GM19372 (cell line): ENCODE results near the gene ROBO2.

Experiments
- ATAC-seq: cut with Tn5 transposase; IDR thresholded peaks from one replicate; pipeline ENCODE4 v1.9.1; 2021; ENCODE audit warnings: mild to moderate bottlenecking, low read depth, moderate library complexity; ENCODE audit not compliant: unreplicated experiment

ROBO2 gene

DNA sequence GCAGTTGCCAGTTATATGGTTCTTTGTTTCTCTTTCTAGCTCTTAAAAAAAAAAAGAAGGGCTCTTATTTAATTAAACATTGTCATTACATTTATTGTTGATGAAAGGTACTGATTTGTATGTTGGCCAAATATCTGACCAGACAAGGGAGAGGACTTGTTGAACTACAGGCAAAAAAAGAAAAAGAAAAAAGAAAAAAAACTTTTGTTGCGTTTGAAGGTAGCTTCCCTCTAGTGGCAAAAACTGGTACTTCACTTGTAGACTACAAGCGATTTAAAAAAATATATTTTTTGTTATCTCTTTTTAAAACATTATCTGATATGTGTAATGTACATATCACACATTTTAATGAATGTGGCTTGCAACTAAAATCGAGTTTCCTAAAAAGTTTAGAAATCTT is 280.6 kb downstream of the ROBO2 start:
- no peak for ATAC-seq

GRCh38 chr3:77321646-77322045 is 281.7 kb downstream of the ROBO2 start:
- ATAC-seq, result no peak

GRCh38 chr3:77323626-77324025 is 283.7 kb downstream of the ROBO2 start:
- ATAC-seq, result no peak

DNA sequence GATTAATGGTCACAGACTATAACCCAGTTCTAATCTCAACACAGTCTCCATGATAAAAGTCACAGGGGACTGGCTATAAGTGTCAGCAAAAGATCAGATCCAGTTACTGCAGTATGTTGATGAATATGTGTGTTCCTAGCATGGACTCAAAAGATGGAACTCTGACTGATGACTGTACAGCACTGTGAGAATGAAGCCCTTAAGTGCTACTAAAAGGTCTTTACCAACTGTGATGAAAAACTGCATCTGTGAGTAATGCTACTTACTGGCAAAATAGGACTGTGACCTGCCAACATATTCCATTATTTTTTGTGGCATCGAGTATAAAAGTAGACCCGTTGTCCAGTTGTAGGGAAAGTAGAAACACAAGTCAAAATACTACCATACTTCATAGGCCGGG is 284.2 kb downstream of the ROBO2 start:
- no peak for ATAC-seq

DNA sequence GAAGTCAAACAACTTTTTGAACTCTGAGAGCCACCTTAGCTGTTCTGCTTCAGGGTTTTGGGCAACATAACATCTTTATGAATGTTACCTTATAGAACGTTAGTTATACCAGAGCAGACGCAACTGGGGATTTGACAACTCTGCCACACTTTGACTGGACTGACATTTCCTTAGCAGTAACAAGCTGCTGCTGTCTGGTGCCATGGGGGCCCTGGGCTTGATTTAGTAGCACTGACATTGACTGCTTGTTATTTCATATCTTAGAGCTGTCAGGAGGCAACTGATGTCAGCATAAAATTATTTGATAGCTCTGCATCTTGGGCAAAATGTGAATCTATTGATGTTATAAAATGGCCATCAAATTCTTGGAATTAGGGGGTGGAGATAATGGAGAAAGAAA is 285.4 kb downstream of the ROBO2 start:
- ATAC-seq, result no peak

- no peak for ATAC-seq
Measured at GRCh38 chr3:77325702-77326101, 285.8 kb downstream of the ROBO2 start.

DNA sequence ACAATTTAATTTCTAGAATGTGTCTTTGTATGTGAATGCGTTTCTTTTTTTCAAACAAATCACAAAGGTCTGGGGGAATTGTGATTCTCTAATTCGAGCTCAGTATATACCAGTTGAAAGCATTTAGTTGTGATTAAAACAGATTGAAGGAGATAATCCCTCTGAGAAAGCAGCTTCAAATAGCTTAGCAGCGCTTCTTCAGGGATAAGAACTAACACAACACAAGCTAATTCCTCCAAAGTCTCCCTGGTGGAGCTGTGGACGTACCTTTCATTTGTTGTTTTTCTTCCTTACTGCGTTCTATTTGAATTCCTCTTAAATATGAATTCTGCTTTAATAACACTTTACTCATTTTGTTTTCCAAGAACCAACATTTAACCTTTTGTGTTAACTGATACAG is 286.7 kb downstream of the ROBO2 start:
- ATAC-seq, result no peak

DNA sequence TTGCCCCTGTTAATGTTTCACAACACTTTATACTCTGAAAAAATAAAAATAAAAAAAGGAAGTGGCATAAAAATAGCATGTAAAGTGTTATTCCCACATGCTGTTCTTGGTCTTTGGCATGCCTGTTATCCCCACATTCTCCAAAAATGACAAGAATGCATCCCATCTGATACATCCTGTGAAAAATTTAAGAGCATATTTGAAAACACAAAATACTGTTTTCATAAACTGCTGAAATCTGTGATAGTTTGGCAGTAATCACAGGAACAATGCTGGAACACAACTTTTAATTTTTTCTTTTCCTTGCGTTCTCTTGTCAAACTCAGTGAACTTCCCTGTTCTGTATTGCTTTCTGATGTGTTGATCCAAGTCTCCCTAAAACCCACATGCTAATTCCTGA is 288.8 kb downstream of the ROBO2 start:
- ATAC-seq, result no peak

DNA sequence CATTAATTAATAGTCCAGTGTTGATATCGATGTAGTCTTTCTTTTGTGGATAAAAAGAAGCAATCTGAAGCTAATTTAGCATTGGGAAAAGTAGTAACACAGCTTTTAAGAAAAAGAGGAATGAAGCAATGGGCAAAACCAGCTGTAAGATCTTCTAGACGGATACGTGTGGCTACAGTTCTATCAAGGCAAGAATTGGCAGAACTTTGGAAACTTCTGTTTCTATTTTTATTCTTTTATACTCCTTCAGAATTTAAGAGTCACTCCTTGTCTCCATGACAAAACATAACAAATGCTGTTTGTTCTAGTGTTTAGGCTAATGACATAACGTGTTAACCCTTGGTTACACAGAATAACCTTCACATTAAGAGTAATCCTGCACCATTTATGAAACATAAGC is 289.2 kb downstream of the ROBO2 start:
- ATAC-seq, result no peak

DNA sequence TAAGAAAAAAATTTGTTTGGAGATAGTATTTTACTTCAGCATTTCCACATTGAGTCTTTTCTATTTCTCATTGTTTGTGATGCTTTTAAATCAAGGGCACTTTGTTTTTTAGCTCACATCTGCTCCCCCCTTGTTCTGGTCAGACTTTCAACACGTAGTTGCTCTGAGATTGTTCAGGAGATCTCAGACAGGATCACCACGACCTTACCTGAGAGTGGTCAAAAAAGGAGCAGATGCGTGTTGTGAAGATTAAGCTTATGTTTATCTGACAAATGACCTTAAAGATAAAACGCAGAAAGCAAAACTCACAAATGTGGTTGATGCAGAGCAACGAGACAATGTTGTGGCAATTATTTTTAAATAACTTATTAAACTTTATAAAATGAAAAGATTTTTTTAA is 298.3 kb downstream of the ROBO2 start:
- no peak for ATAC-seq

- ATAC-seq, result no peak
Measured at GRCh38 chr3:77342027-77342426, 302.1 kb downstream of the ROBO2 start.

- ATAC-seq, result no peak
Measured at GRCh38 chr3:77342688-77343087, 302.8 kb downstream of the ROBO2 start.

- ATAC-seq, result no peak
Measured at GRCh38 chr3:77345009-77345408, 305.1 kb downstream of the ROBO2 start.

GRCh38 chr3:77348244-77348855 is 308.5 kb downstream of the ROBO2 start:
- ATAC-seq, result no peak

DNA sequence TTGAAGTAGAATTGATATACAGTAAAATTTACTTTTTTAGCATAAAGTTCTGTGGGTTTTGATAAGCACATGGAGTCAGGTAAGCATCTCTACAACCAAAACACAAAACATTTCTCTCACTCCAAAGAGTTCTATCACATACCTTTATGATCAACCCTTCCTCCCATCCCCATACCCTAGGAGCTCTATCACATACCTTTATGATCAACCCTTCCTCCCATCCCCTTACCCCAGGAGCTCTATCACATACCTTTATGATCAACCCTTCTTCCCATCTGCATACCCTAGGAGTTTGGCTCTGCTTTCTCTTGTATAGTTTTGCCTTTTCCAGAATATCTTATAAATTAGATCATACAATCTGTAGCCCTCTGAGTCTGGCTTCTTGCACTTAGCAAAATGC is 315.1 kb downstream of the ROBO2 start:
- ATAC-seq, result no peak

- no peak for ATAC-seq
Measured at GRCh38 chr3:77362936-77363335, 323.0 kb downstream of the ROBO2 start.

DNA sequence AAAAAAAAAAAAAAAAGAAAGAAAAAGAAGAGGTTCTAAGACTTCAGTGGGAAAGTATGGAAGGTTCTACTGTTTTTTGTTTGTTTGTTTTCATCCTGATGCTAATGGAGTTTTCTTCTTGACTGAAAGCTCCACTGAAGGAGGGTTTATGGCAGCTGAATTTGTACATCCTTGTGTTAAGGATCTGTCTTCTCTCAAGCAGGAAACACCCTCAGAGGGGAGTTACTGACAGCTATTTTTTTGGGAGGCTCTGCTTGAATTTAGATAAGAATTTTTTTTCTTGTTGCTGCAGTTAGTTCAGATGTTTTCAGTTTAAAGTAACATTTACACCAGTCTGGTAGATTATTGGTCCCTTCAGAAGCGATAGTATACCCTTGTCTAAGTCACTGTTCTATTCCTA is 325.3 kb downstream of the ROBO2 start:
- no peak for ATAC-seq

DNA sequence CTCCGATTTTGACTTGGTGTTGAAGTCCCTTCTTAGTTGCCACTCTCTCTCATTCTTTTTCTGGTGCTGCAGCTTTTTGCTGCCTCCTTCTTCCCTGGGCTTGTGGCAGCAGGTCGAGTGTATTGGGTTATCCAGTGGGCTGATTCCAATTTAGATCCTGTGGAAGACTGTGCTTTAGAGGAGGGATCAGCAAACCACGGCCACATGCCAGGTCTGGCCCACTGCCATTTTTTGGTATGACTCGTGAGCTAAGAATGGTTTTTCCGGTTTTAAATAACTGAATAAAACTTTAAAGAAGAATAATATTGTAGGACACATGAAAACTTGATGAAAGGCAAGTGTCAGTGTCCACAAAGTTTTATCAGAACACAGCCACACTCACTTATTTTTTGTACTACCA is 330.5 kb downstream of the ROBO2 start:
- ATAC-seq, result no peak

- no peak for ATAC-seq
Measured at GRCh38 chr3:77372018-77372417, 332.1 kb downstream of the ROBO2 start.

- no peak for ATAC-seq
Measured at GRCh38 chr3:77372634-77373346, 332.9 kb downstream of the ROBO2 start.

GRCh38 chr3:77373619-77374018 is 333.7 kb downstream of the ROBO2 start:
- ATAC-seq, result no peak

- no peak for ATAC-seq
Measured at GRCh38 chr3:77376511-77376910, 336.6 kb downstream of the ROBO2 start.
